ENCODE results near the gene CHST8. TPM values are rescaled to one million over a fixed set of nuclear protein-coding genes. Genes with fewer than 3 reads are reported as not detected.

CHST8 gene
- total and polyA plus RNA-seq, 9 donors = 0.09 to 1.4 (median 0.36) TPM

- no peak for DNase-seq
- 100% methylated on average over 1 of the region's 5 CpGs for WGBS (ENCODE audit: insufficient coverage)
- Histone ChIP-seq H3K4me1 (ENCODE audit: control insufficient read depth, insufficient read depth, low read length) (peaks cover 3% of the 10 kb centered on the region), H3K36me3 (ENCODE audit: control insufficient read depth, insufficient read depth, low read length) (no peaks in the 10 kb centered on the region), H3K9me3 (replicated peaks; ENCODE audit: control insufficient read depth, low read depth, low read length) (no peaks in the 10 kb centered on the region), H3K4me3 (ENCODE audit: low read length) (no peak overlapping the region), H3K27ac (ENCODE audit: low read length) (no peak overlapping the region), H3K27me3 (ENCODE audit: control insufficient read depth, insufficient read depth, low read length) (peaks cover 13% of the 10 kb centered on the region)
These were observed 57.9 kb downstream of the CHST8 start for GRCh38 chr19:33679696-33680095.

- no peak for DNase-seq
- Histone ChIP-seq H3K27me3 (ENCODE audit: control insufficient read depth, insufficient read depth, low read length) (peaks cover 22% of the 10 kb centered on the region), H3K4me3 (ENCODE audit: low read length) (no peak overlapping the region), H3K9me3 (replicated peaks; ENCODE audit: control insufficient read depth, low read depth, low read length) (no peaks in the 10 kb centered on the region), H3K36me3 (ENCODE audit: control insufficient read depth, insufficient read depth, low read length) (no peaks in the 10 kb centered on the region), H3K4me1 (ENCODE audit: control insufficient read depth, insufficient read depth, low read length) (peaks cover 8% of the 10 kb centered on the region), H3K27ac (ENCODE audit: low read length) (no peak overlapping the region)
- 50% methylated on average over 2 of the region's 3 CpGs for WGBS (ENCODE audit: insufficient coverage)
These were observed 59.4 kb downstream of the CHST8 start for GRCh38 chr19:33681081-33681680.

GRCh38 chr19:33683881-33684537 is 62.3 kb downstream of the CHST8 start:
- no peak overlapping the region for H3K27ac ChIP-seq (ENCODE audit: low read length)
- H3K27me3 ChIP-seq (ENCODE audit: control insufficient read depth, insufficient read depth, low read length) = peaks cover 25% of the 10 kb centered on the region
- peaks cover 8% of the 10 kb centered on the region for H3K4me1 ChIP-seq (ENCODE audit: control insufficient read depth, insufficient read depth, low read length)
- H3K36me3 ChIP-seq (ENCODE audit: control insufficient read depth, insufficient read depth, low read length) = no peaks in the 10 kb centered on the region
- no peaks in the 10 kb centered on the region for H3K9me3 ChIP-seq (replicated peaks; ENCODE audit: control insufficient read depth, low read depth, low read length)
- H3K4me3 ChIP-seq (ENCODE audit: low read length) = no peak overlapping the region
- 22% methylated on average over 18 of the region's 24 CpGs for WGBS (ENCODE audit: insufficient coverage)
- peak; percentile 72 for DNase-seq

GRCh38 chr19:33684538-33685232 is 62.9 kb downstream of the CHST8 start:
- peaks cover 25% of the 10 kb centered on the region for H3K27me3 ChIP-seq (ENCODE audit: control insufficient read depth, insufficient read depth, low read length)

GRCh38 chr19:33685541-33685940 is 63.8 kb downstream of the CHST8 start:
- Histone ChIP-seq H3K27me3 (ENCODE audit: control insufficient read depth, insufficient read depth, low read length) (peaks cover 25% of the 10 kb centered on the region), H3K4me3 (ENCODE audit: low read length) (no peak overlapping the region), H3K36me3 (ENCODE audit: control insufficient read depth, insufficient read depth, low read length) (no peaks in the 10 kb centered on the region), H3K9me3 (replicated peaks; ENCODE audit: control insufficient read depth, low read depth, low read length) (no peaks in the 10 kb centered on the region), H3K27ac (ENCODE audit: low read length) (no peak overlapping the region), H3K4me1 (ENCODE audit: control insufficient read depth, insufficient read depth, low read length) (peaks cover 8% of the 10 kb centered on the region)
- no CpG with 5 or more reads among the region's 6 CpGs for WGBS (ENCODE audit: insufficient coverage)
- no peak for DNase-seq

More at GRCh38 chr19:33684538-33685232, 62.9 kb downstream of the CHST8 start:
- no peak for DNase-seq
- peaks cover 8% of the 10 kb centered on the region for H3K4me1 ChIP-seq (ENCODE audit: control insufficient read depth, insufficient read depth, low read length)
- H3K4me3 ChIP-seq (ENCODE audit: low read length) = no peak overlapping the region
- no peak overlapping the region for H3K27ac ChIP-seq (ENCODE audit: low read length)
- H3K36me3 ChIP-seq (ENCODE audit: control insufficient read depth, insufficient read depth, low read length) = no peaks in the 10 kb centered on the region
- no peaks in the 10 kb centered on the region for H3K9me3 ChIP-seq (replicated peaks; ENCODE audit: control insufficient read depth, low read depth, low read length)
- 19% methylated on average over 39 of the region's 42 CpGs for WGBS (ENCODE audit: insufficient coverage)

- WGBS (ENCODE audit: insufficient coverage) = 76% methylated on average over 4 of the region's 8 CpGs
- DNase-seq = no peak
- Histone ChIP-seq H3K4me3 (ENCODE audit: low read length) (no peak overlapping the region), H3K27me3 (ENCODE audit: control insufficient read depth, insufficient read depth, low read length) (peaks cover 25% of the 10 kb centered on the region), H3K9me3 (replicated peaks; ENCODE audit: control insufficient read depth, low read depth, low read length) (no peaks in the 10 kb centered on the region), H3K27ac (ENCODE audit: low read length) (no peak overlapping the region), H3K4me1 (ENCODE audit: control insufficient read depth, insufficient read depth, low read length) (peaks cover 8% of the 10 kb centered on the region), H3K36me3 (ENCODE audit: control insufficient read depth, insufficient read depth, low read length) (no peaks in the 10 kb centered on the region)
These were observed 64.5 kb downstream of the CHST8 start for GRCh38 chr19:33686262-33686661.

GRCh38 chr19:33686687-33687480 is 65.1 kb downstream of the CHST8 start:
- Histone ChIP-seq H3K9me3 (replicated peaks; ENCODE audit: control insufficient read depth, low read depth, low read length) (no peaks in the 10 kb centered on the region), H3K4me1 (ENCODE audit: control insufficient read depth, insufficient read depth, low read length) (peaks cover 8% of the 10 kb centered on the region), H3K27me3 (ENCODE audit: control insufficient read depth, insufficient read depth, low read length) (peaks cover 25% of the 10 kb centered on the region), H3K36me3 (ENCODE audit: control insufficient read depth, insufficient read depth, low read length) (no peaks in the 10 kb centered on the region), H3K27ac (ENCODE audit: low read length) (no peak overlapping the region), H3K4me3 (ENCODE audit: low read length) (no peak overlapping the region)
- 73% methylated on average over 24 of the region's 24 CpGs for WGBS (ENCODE audit: insufficient coverage)
- no peak for DNase-seq

- Histone ChIP-seq H3K4me1 (ENCODE audit: control insufficient read depth, insufficient read depth, low read length) (peaks cover 8% of the 10 kb centered on the region), H3K9me3 (replicated peaks; ENCODE audit: control insufficient read depth, low read depth, low read length) (no peaks in the 10 kb centered on the region), H3K27me3 (ENCODE audit: control insufficient read depth, insufficient read depth, low read length) (peaks cover 25% of the 10 kb centered on the region), H3K27ac (ENCODE audit: low read length) (no peak overlapping the region), H3K36me3 (ENCODE audit: control insufficient read depth, insufficient read depth, low read length) (no peaks in the 10 kb centered on the region), H3K4me3 (ENCODE audit: low read length) (no peak overlapping the region)
- DNase-seq = no peak
- 47% methylated on average over 3 of the region's 17 CpGs for WGBS (ENCODE audit: insufficient coverage)
These were observed 65.9 kb downstream of the CHST8 start for GRCh38 chr19:33687481-33688170.

GRCh38 chr19:33688171-33688992 is 66.6 kb downstream of the CHST8 start:
- Histone ChIP-seq H3K9me3 (replicated peaks; ENCODE audit: control insufficient read depth, low read depth, low read length) (no peaks in the 10 kb centered on the region), H3K4me1 (ENCODE audit: control insufficient read depth, insufficient read depth, low read length) (peaks cover 8% of the 10 kb centered on the region), H3K27ac (ENCODE audit: low read length) (no peak overlapping the region), H3K36me3 (ENCODE audit: control insufficient read depth, insufficient read depth, low read length) (no peaks in the 10 kb centered on the region), H3K27me3 (ENCODE audit: control insufficient read depth, insufficient read depth, low read length) (peaks cover 23% of the 10 kb centered on the region), H3K4me3 (ENCODE audit: low read length) (no peak overlapping the region)
- WGBS (ENCODE audit: insufficient coverage) = 78% methylated on average over 10 of the region's 12 CpGs
- DNase-seq = no peak
